PFSK-1 (cell line): Measurements from ENCODE around the gene PURA.

Experiments
- FOXP2 ChIP-seq: optimal IDR thresholded peaks from 2 replicates; pipeline ENCODE3; 2011; ENCODE audit warnings: borderline replicate concordance, control low read depth, inconsistent platforms; ENCODE audit not compliant: insufficient read depth; ENCODE audit errors: extremely low read length, extremely low read depth
- POLR2AphosphoS5 ChIP-seq: IDR thresholded peaks from 2 replicates; pipeline ENCODE4 v1.6.1; 2012; ENCODE audit warnings: low read depth, mild to moderate bottlenecking, control low read depth, low read length, moderate library complexity
- REST ChIP-seq, 2 experiments: IDR thresholded peaks; 2 replicates each; pipeline versions ENCODE4 v1.6.1 to v1.8.0; 2011 to 2012; ENCODE audit warnings: low read depth in 2 of 2, low read length in 2 of 2, control low read depth in 1 of 2, inconsistent platforms in 1 of 2, mild to moderate bottlenecking in 1 of 2, moderate library complexity in 1 of 2; ENCODE audit not compliant: insufficient read depth in 1 of 2
- SIN3A ChIP-seq: IDR thresholded peaks from 2 replicates; pipeline ENCODE4 v1.6.1; 2012; ENCODE audit warnings: mild to moderate bottlenecking, low read length, moderate library complexity, borderline replicate concordance; ENCODE audit not compliant: insufficient read depth
- TAF1 ChIP-seq: IDR thresholded peaks from 2 replicates; pipeline ENCODE4 v1.6.1; 2012; ENCODE audit warnings: low read length, control low read depth, borderline replicate concordance; ENCODE audit not compliant: insufficient read depth

Gene PURA

GRCh38 chr5:140093179-140093578 is 20.7 kb upstream of the PURA start:
- TF ChIP-seq REST (IDR thresholded peaks at IDR 0.05; ENCODE audit: insufficient read depth in 1 of 2, low read depth in 2 of 2, low read length in 2 of 2), result no peak
- TF ChIP-seq FOXP2, result no peak
- no peak for TF ChIP-seq SIN3A
- TF ChIP-seq POLR2AphosphoS5, result no peak
- TF ChIP-seq TAF1, result no peak

- no peak for TF ChIP-seq POLR2AphosphoS5
- TF ChIP-seq REST (IDR thresholded peaks at IDR 0.05; ENCODE audit: insufficient read depth in 1 of 2, low read depth in 2 of 2, low read length in 2 of 2), result no peak
- TF ChIP-seq SIN3A, result no peak
- no peak for TF ChIP-seq FOXP2
- TF ChIP-seq TAF1, result no peak
Measured at GRCh38 chr5:140093866-140094265, 20.0 kb upstream of the PURA start.

- TF ChIP-seq REST (IDR thresholded peaks at IDR 0.05; ENCODE audit: insufficient read depth in 1 of 2, low read depth in 2 of 2, low read length in 2 of 2), result no peak
- no peak for TF ChIP-seq SIN3A
- no peak for TF ChIP-seq FOXP2
- no peak for TF ChIP-seq POLR2AphosphoS5
- no peak for TF ChIP-seq TAF1
Measured at GRCh38 chr5:140094889-140095288, 19.0 kb upstream of the PURA start.

GRCh38 chr5:140101179-140101578 is 12.7 kb upstream of the PURA start:
- TF ChIP-seq REST (IDR thresholded peaks at IDR 0.05; ENCODE audit: insufficient read depth in 1 of 2, low read depth in 2 of 2, low read length in 2 of 2) (no peak), TAF1 (no peak), FOXP2 (no peak), POLR2AphosphoS5 (no peak), SIN3A (no peak)

- TF ChIP-seq TAF1 (no peak), REST (IDR thresholded peaks at IDR 0.05; ENCODE audit: insufficient read depth in 1 of 2, low read depth in 2 of 2, low read length in 2 of 2) (no peak), POLR2AphosphoS5 (no peak), SIN3A (no peak)
Measured at GRCh38 chr5:140103154-140103553, 10.8 kb upstream of the PURA start.
